Measurements from ENCODE around the gene IL18RAP.

The IL18RAP gene

DNA sequence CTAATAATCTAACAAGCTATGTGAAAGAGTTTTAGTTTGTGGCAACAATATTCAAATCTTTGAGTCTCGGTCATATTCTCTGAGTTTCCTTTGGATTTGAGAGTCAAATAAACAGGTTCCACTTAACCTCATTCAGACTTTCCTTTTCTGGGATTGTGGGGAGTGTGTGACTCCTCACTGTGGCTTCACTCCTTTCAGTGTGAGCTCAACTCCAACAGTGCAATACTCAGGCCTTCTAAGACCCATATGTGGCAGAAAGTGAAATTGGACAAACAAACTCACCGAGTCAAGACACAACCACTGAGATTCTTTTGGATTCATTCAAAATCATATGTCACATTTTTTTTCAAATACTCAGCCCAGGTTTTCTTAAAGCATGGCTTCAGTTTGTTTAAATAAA, 75.5 kb downstream of the IL18RAP start:
- TF ChIP-seq, protein P1, sequence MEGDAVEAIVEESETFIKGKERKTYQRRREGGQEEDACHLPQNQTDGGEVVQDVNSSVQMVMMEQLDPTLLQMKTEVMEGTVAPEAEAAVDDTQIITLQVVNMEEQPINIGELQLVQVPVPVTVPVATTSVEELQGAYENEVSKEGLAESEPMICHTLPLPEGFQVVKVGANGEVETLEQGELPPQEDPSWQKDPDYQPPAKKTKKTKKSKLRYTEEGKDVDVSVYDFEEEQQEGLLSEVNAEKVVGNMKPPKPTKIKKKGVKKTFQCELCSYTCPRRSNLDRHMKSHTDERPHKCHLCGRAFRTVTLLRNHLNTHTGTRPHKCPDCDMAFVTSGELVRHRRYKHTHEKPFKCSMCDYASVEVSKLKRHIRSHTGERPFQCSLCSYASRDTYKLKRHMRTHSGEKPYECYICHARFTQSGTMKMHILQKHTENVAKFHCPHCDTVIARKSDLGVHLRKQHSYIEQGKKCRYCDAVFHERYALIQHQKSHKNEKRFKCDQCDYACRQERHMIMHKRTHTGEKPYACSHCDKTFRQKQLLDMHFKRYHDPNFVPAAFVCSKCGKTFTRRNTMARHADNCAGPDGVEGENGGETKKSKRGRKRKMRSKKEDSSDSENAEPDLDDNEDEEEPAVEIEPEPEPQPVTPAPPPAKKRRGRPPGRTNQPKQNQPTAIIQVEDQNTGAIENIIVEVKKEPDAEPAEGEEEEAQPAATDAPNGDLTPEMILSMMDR (IDR thresholded peaks at IDR 0.05; ENCODE audit: low read depth, low read length, missing control alignments) = no peak
- no peak for DNase-seq (ENCODE audit: low read depth)
- in situ Hi-C loops (cut with HindIII; ENCODE audit: low sequenced_read_pairs) = loop anchor here (25.0 kb wide), 1 partner anchor 89 kb away; no protein-coding TSS in a partner anchor
- no peak overlapping the region for H3K4me3 ChIP-seq (ENCODE audit: low read depth, low read length)

GRCh38 chr2:102499558-102499957, 76.6 kb downstream of the IL18RAP start:
- no peak for DNase-seq (ENCODE audit: low read depth)
- in situ Hi-C loops (cut with HindIII; ENCODE audit: low sequenced_read_pairs) = loop anchor here (25.0 kb wide), 1 partner anchor 88 kb away; no protein-coding TSS in a partner anchor
- no peak overlapping the region for H3K4me3 ChIP-seq (ENCODE audit: low read depth, low read length)
- TF ChIP-seq, protein P1 (IDR thresholded peaks at IDR 0.05; ENCODE audit: low read depth, low read length, missing control alignments) = no peak

All from astrocyte of the cerebellum (primary cell).